ENCODE measurements around the gene MCUB.

DNA sequence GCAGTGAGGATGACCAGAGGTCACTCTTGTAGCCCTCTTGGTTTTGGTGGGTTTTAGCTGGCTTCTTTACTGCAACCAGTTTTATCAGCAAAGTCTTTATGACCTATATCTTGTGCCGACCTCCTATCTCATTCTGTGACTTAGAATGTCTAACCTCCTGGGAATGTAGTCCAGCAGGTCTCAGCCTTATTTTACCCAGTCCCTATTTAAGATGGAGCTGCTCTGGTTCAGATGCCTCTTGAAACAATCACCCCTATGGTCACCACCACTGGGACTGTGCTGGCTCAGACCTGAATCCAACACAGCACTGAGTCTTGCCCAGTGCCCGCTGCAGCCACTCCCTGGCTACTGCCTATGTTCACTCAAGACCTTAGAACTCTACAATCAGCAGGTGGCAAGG lies 49.4 kb downstream of the MCUB start:
- no peak for TF ChIP-seq GATA2 (IDR thresholded peaks at IDR 0.05; ENCODE audit: low read depth, low read length)
- no peak for TF ChIP-seq GATA3 (IDR thresholded peaks at IDR 0.05; ENCODE audit: low read depth, low read length)
